GM12874 (cell line): ENCODE data around the gene CPD.

Experiments
- TF ChIP-seq, protein P1 (sequence below): IDR thresholded peaks from 2 replicates; pipeline ENCODE4 v1.5.1; 2011; ENCODE audit warnings: low read depth, mild to moderate bottlenecking, control low read depth, low read length, moderate library complexity; ENCODE audit not compliant: insufficient read depth

CPD gene

GRCh38 chr17:30346221-30346795 is 32.4 kb upstream of the CPD start:
- TF ChIP-seq, protein P1, sequence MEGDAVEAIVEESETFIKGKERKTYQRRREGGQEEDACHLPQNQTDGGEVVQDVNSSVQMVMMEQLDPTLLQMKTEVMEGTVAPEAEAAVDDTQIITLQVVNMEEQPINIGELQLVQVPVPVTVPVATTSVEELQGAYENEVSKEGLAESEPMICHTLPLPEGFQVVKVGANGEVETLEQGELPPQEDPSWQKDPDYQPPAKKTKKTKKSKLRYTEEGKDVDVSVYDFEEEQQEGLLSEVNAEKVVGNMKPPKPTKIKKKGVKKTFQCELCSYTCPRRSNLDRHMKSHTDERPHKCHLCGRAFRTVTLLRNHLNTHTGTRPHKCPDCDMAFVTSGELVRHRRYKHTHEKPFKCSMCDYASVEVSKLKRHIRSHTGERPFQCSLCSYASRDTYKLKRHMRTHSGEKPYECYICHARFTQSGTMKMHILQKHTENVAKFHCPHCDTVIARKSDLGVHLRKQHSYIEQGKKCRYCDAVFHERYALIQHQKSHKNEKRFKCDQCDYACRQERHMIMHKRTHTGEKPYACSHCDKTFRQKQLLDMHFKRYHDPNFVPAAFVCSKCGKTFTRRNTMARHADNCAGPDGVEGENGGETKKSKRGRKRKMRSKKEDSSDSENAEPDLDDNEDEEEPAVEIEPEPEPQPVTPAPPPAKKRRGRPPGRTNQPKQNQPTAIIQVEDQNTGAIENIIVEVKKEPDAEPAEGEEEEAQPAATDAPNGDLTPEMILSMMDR: no peak

DNA sequence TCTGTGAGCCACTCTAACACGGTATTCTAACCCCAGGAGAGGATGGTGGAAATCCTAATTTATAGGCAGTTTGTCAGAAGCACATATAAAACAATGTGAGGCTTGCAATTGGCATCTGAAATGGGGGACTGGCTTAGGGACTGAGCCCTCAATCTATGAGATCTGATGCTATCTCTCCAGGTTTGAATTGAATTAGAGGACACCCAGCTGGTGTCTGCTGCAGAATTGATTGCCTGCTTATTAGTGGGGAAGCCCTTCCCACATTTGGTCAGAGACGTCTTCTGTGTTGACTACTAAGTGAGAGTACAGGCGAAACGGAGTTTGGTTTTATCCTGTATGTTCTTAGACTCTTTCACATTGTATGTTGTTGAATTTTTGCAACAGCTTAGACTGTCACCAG is 31.2 kb upstream of the CPD start:
- TF ChIP-seq, protein P1: no peak

- TF ChIP-seq, protein P1: no peak
These were observed 29.5 kb upstream of the CPD start for GRCh38 chr17:30349252-30349651.

DNA sequence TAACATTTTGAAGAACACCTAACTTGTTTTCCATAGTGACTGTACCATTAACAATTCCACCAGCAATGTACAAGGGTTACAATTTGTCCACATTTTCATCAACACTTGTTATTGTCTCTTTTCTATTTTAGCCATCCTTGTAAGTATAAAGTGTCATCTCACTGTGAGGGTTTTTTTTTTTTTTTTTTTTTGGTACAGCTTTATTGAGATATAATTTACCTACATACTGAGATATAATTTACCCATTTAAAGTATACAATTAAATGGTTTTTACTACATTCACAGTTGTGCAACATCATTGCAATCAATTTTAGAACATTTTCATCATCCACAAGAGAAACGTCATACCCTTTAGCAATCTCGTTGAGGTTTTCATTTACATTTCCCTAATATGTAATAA is 27.0 kb upstream of the CPD start:
- TF ChIP-seq, protein P1: no peak

GRCh38 chr17:30352240-30352814 is 26.4 kb upstream of the CPD start:
- TF ChIP-seq, protein P1: no peak

GRCh38 chr17:30354701-30355100 is 24.0 kb upstream of the CPD start:
- TF ChIP-seq, protein P1: no peak

DNA sequence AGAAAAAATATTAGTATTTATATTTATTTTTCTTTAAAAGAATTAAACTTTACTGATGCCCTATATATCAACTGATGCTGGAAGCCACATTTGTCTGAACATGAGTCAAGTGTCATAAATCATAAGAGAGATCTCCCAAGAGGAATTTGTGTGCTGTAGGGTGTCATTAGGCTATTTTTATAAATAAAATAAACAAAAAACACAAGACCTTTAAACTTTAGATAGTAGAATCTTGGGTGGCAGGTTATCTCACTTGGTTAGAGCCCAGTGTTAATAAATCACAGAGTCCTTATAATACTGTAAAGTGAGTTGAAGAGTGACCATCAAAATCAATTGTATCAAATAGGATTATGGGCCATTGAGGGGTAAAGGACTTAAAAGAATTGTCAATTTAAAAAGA is 21.3 kb upstream of the CPD start:
- TF ChIP-seq, protein P1: no peak
